Stimulated activated CD8-positive, alpha-beta memory T cell treated with anti-CD3 and anti-CD28 coated beads, Interleukin-4, amount 100 ng/mL, for 24 hours (primary cell): ENCODE results near the gene PTPRN2.
"Not testable (repeated sequence)": the region's sequence is repeated elsewhere in the genome, so short reads cannot be mapped to it uniquely, and the experiment has no call there.

Source experiments
- DNase-seq: peaks from one replicate; pipeline ENCODE4 v3.0.0-alpha.2; 2020; ENCODE audit warnings: low read depth

The PTPRN2 gene

GRCh38 chr7:158587162-158588084 lies at the start of gene PTPRN2:
PTPRN2 (minus strand) TSS chr7:158587823.
- peak; percentile 40 for DNase-seq

- DNase-seq = no peak
Observed at GRCh38 chr7:158633055-158633956, 45.7 kb upstream of the PTPRN2 start.

GRCh38 chr7:158631574-158632195 lies 44.1 kb upstream of the PTPRN2 start:
- DNase-seq = no peak

GRCh38 chr7:158626289-158626688 lies 38.7 kb upstream of the PTPRN2 start:
- not testable (repeated sequence) for DNase-seq

- DNase-seq = no peak
Observed at GRCh38 chr7:158623241-158623640, 35.6 kb upstream of the PTPRN2 start.

- DNase-seq = no peak
Observed at GRCh38 chr7:158620839-158621441, 33.3 kb upstream of the PTPRN2 start.

- no peak for DNase-seq
Observed at GRCh38 chr7:158620418-158620817, 32.8 kb upstream of the PTPRN2 start.

GRCh38 chr7:158618745-158619140 lies 31.1 kb upstream of the PTPRN2 start:
- no peak for DNase-seq

- no peak for DNase-seq
Observed at GRCh38 chr7:158617737-158618128, 30.1 kb upstream of the PTPRN2 start.

- DNase-seq = no peak
Observed at GRCh38 chr7:158616050-158616449, 28.4 kb upstream of the PTPRN2 start.

GRCh38 chr7:158614700-158615099 lies 27.1 kb upstream of the PTPRN2 start:
- no peak for DNase-seq

GRCh38 chr7:158613481-158613880 lies 25.9 kb upstream of the PTPRN2 start:
- DNase-seq = no peak

GRCh38 chr7:158612546-158612945 lies 24.9 kb upstream of the PTPRN2 start:
- DNase-seq = no peak

- no peak for DNase-seq
Observed at GRCh38 chr7:158611541-158611940, 23.9 kb upstream of the PTPRN2 start.

GRCh38 chr7:158609313-158609974 lies 21.8 kb upstream of the PTPRN2 start:
- DNase-seq = no peak

GRCh38 chr7:158607563-158607962 lies 19.9 kb upstream of the PTPRN2 start:
- DNase-seq = no peak

GRCh38 chr7:158606671-158607424 lies 19.2 kb upstream of the PTPRN2 start:
- no peak for DNase-seq

- DNase-seq = no peak
Observed at GRCh38 chr7:158606129-158606528, 18.5 kb upstream of the PTPRN2 start.

GRCh38 chr7:158603773-158604755 lies 16.4 kb upstream of the PTPRN2 start:
- no peak for DNase-seq
